Measurements from ENCODE around the gene SMCO3.

SMCO3 gene

GRCh38 chr12:14756334-14757143, 57.4 kb downstream of the SMCO3 start:
- peaks cover 0 to 4% (median 0%) of the 10 kb centered on the region in 5 donors for H3K9me3 ChIP-seq (ENCODE audit: control insufficient read depth in 5 of 5, low read length in 5 of 5)
- H3K9ac ChIP-seq (ENCODE audit: low read length in 5 of 5) = no peak overlapping the region
- no peaks in the 10 kb centered on the region for H3K36me3 ChIP-seq (ENCODE audit: control insufficient read depth in 5 of 5, insufficient read depth in 5 of 5, low read length in 5 of 5)

More at GRCh38 chr12:14756334-14757143, 57.4 kb downstream of the SMCO3 start:
- Histone ChIP-seq H3K4me1 (ENCODE audit: control insufficient read depth in 5 of 5, insufficient read depth in 5 of 5, low read length in 5 of 5) (peaks cover 0 to 4% (median 0%) of the 10 kb centered on the region in 5 donors), H3K27ac (ENCODE audit: low read depth, low read length) (no peak overlapping the region), H3K4me3 (ENCODE audit: low read depth in 1 of 5, low read length in 5 of 5) (no peak overlapping the region), H3K27me3 (ENCODE audit: control insufficient read depth in 5 of 5, insufficient read depth in 4 of 5, low read length in 5 of 5) (no peaks in the 10 kb centered on the region)

Measured in subcutaneous abdominal adipose tissue (tissue), 5 donors.